ENCODE results near the gene GRM6.

GRM6 gene

GRCh38 chr5:178983728-178984127 is 11.4 kb downstream of the GRM6 start:
- DNase-seq (ENCODE audit: low spot score) = no peak

- DNase-seq (ENCODE audit: low spot score) = no peak
Observed at GRCh38 chr5:178982941-178983340, 12.2 kb downstream of the GRM6 start.

- DNase-seq (ENCODE audit: low spot score) = no peak
Observed at GRCh38 chr5:178981381-178981780, 13.7 kb downstream of the GRM6 start.

GRCh38 chr5:178965465-178966055 is 29.6 kb downstream of the GRM6 start:
- DNase-seq (ENCODE audit: low spot score) = no peak

- no peak for DNase-seq (ENCODE audit: low spot score)
Observed at GRCh38 chr5:178941361-178941760, 53.8 kb downstream of the GRM6 start.

DNA sequence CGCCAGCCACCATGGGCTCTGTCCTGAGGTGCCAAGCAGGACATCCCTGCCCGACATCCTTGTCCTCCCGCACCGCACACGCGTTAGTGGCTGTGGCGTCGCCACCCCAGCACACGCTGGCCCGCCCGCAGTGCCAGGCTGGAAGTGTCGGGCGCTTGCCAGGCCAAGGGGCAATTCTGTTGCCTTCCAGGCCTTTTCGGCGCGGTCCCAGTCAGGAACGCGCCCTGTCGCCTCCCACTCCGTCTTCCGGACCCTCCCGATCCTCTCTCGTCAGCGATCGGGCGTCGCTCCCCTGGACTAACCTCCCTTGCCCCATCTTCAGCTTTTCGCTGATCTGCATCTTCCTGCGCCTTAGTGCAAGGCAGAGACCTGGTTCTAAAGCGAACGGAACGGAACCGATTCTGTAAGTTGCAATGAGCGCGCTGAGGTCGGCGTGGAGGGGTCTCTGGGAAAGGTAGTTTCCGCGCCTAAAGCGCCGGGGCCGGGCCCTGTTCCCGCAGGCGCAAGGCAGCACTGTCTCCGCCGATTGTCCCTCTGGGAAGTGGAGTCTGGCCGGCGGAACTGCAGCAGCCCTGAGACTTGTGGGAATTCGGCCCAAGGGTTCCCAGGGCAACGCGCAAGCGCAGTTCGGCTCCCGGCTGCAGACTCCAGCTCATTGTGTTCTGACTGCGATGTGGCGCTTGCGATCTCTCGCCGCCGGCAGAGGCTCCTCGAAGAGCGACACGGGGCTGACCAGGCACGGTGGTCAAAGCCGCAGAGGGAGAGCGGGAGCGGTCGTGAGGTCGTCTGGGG is 54.4 kb downstream of the GRM6 start, which contains the start of gene ZNF454:
ZNF454 (plus strand) TSS at position 630 of the 792 bp plus-strand sequence. CDS start 1,594 bp downstream, outside the sequence.
- DNase-seq (ENCODE audit: low spot score) = peak; percentile 88

DNA sequence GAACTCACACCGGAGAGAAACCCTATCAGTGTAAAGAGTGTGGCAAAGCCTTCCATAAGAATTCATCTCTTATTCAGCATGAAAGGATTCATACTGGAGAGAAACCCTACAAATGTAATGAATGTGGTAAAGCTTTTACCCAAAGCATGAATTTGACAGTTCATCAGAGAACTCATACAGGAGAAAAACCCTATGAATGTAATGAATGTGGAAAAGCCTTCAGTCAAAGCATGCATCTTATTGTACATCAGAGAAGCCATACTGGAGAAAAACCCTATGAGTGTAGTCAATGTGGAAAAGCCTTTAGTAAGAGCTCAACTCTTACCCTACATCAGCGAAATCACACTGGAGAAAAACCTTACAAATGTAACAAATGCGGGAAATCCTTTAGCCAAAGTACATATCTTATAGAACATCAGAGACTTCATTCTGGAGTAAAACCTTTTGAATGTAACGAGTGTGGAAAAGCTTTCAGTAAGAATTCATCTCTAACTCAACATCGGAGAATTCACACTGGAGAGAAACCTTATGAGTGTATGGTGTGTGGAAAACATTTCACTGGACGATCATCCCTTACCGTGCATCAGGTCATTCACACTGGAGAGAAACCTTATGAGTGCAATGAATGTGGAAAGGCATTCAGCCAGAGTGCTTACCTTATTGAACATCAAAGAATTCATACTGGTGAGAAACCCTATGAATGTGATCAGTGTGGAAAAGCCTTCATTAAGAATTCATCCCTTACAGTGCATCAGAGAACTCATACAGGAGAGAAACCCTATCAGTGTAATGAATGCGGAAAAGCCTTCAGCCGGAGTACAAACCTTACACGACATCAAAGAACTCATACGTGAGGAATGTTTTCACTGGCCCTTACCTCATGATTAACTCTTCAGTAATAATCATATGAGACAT is 63.0 kb downstream of the GRM6 start:
- no peak for DNase-seq (ENCODE audit: low spot score)

Data from kidney capillary endothelial cell (primary cell).